A204.1 (cell line): ENCODE data around the gene PCBP4.

Experiments used
- FAIRE-seq: peaks from 2 replicates; lab custom pipeline; 2012; peaks lifted over from hg19 to GRCh38; lab: Jason Lieb, UNC

Gene PCBP4

GRCh38 chr3:51955175-51955892, 11.9 kb downstream of the PCBP4 start, which contains the start of gene GPR62:
TSS of gene GPR62 (plus strand) at chr3:51955381. CDS start at chr3:51955653, 272 bp downstream.
- no peak for FAIRE-seq

GRCh38 chr3:51954713-51955112, 12.5 kb downstream of the PCBP4 start:
- FAIRE-seq: no peak

DNA sequence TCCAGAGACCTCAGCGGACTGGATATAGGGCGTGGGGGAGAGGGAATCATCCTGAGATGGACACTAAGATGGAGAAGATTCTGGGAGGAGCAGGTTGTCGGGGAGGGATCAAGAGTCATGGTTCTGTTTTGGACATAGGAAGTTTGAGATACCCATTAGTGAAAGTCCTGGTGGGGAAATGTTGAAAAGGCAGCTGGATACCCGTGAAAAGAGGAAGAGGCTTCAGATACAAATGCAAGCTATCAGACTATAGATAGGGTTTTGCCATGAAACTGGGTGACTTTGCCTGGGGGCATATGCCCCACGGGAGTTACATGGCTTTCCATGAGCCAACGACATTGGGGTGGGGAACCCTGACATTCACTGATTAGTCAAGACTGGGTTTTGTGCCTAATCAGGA, 13.1 kb downstream of the PCBP4 start:
- FAIRE-seq: no peak

DNA sequence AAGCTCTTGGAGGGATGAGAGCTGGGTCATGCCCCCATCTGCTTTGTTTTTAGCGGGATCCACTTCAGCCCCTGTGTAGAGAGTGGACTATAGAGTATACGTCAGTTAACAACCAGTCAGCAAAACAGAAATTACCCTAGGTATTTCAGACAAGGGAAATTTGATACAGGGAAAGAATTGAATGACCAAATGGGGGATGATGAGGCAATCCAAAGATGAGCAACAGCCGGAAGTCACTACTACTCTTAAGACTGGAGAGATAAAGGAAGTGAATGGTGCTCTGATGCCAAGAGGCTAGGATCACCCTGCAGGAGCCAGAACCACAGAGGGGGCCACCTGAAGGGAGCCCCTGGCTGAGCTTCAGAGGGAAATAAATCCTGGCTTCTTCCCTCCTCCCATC, 13.8 kb downstream of the PCBP4 start:
- FAIRE-seq: no peak

DNA sequence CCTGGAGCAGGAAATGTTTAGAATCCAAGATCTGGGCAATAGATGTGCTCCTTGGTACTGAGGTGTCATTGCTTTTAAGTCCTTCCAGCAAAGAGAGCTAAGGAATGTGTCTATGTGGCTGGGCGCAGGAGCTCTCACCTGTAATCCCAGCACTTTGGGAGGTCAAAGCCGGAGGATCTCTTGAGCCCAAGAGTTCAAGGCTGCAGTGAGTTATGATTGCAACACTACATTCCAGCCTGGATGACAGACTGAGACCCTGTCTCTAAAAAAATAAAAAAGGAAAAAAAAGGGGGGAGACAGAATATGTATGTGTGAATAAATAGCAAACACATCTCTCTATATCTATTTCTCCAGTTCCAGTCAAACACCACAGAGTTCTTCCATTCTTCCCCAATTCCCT, 16.4 kb downstream of the PCBP4 start:
- no peak for FAIRE-seq

DNA sequence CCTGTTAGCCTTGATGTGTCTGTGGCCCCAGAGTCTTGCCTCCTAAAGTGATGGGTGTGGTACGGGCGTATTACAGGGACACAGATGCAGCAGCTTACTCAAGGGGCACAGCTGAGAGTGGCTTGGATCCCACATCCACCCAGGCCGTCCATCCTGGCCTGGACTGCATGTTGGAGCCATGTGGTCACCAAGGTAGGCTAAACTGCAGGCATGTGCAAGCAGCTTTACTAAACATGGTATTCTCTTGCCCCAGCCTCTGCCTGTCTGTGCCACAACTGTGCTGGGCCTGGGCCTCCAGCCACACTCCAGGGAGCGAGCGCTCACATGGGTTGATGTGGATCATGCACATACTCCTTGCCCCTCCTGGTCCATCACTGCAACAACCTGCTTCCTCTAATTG, 18.1 kb downstream of the PCBP4 start:
- no peak for FAIRE-seq

DNA sequence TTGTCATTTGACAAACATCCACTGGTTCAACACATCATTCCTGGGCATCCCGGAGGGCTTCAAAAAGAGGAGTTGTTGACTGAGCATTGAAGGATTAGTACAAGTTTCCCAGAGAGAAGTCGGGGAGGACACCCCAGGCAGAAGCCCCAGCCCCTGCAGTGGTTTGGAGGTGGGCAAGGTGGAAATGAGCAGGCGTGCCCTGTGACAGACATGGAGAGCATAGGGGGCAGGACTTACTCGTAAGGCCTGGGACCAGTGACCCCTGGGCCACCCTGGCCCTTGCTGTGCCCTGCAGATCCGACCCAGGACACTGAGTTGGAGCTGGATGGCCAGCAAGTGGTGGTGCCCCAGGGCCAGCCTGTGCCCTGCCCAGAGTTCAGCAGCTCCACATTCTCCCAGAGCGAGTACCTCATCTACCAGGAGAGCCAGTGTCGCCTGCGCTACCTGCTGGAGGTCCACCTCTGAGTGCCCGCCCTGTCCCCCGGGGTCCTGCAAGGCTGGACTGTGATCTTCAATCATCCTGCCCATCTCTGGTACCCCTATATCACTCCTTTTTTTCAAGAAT, 19.2 kb downstream of the PCBP4 start:
- FAIRE-seq: no peak

GRCh38 chr3:51947215-51947900, 19.9 kb downstream of the PCBP4 start:
- no peak for FAIRE-seq

GRCh38 chr3:51946796-51947195, 20.5 kb downstream of the PCBP4 start:
- no peak for FAIRE-seq

DNA sequence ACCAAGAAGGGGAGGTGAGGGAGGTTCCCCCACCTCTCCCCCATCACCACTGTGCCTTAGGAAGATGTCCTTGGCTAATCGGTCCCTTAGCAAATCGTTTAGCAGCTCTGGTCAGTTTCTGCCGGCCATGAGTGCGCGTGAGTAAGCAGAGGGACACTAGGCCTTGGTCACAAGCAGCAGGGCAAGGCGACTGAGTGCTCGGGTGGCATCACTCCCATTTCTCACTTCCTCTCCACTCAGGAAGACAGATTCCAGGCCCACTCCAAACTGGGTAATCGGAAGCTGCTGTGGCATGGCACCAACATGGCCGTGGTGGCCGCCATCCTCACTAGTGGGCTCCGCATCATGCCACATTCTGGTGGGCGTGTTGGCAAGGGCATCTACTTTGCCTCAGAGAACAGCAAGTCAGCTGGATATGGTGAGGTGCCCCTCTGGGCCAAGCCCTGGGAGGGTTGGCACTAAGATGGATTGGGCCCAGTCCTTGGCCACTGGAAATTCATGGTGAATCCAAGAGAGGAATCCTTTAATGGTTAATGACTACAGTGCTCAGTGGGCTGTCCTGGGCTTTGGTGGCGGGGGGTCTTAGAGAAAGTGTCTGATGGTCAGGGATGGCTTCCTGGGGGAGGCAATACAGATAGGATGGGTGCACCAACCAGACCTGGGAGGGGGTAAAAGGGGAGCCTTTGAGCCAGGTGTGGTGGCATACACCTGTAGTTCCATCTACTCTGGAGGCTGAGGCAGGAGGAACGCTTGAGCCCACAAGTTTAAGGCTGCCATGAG, 21.1 kb downstream of the PCBP4 start:
- no peak for FAIRE-seq

DNA sequence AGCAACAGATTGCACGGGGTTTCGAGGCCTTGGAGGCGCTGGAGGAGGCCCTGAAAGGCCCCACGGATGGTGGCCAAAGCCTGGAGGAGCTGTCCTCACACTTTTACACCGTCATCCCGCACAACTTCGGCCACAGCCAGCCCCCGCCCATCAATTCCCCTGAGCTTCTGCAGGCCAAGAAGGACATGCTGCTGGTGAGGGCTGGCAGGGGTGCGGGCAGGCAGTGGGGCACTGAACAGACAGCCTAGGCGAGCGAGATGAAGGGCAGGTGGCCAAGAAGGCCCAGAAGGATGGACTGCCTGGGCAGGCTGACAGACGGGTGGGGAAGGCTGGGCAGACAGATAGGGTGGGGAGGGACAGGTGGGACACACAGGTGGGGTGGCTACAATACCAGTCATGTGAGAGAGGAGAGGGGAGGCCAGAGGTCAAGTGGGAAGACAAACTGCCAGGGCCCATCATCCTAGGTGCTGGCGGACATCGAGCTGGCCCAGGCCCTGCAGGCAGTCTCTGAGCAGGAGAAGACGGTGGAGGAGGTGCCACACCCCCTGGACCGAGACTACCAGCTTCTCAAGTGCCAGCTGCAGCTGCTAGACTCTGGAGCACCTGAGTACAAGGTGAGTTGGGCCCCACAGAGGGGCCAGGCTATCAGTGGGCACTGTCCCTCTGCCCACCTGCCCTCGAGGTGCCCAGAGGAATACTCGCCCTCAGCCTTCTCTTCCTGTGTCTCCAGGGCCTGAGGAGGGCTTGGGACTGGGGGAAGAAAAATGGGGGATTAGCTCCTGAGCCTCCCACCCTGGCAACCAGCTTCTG, 22.0 kb downstream of the PCBP4 start:
- no peak for FAIRE-seq

DNA sequence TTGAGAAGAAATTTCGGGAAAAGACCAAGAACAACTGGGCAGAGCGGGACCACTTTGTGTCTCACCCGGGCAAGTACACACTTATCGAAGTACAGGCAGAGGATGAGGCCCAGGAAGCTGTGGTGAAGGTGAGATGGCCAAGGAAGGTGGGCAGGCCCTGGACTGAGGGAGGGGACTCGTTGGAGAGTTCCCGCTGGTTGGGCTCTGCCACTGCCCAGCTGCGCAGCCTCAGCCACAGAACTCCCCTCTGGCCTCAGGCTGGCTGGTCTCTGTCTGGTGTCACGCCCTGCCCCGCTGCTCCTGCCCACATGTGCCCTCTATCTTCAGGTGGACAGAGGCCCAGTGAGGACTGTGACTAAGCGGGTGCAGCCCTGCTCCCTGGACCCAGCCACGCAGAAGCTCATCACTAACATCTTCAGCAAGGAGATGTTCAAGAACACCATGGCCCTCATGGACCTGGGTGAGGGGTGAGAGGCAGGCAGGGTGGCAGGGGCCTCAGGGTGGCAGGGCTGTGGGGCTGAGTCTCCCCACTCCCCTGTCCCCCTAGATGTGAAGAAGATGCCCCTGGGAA, 22.7 kb downstream of the PCBP4 start:
- no peak for FAIRE-seq

DNA sequence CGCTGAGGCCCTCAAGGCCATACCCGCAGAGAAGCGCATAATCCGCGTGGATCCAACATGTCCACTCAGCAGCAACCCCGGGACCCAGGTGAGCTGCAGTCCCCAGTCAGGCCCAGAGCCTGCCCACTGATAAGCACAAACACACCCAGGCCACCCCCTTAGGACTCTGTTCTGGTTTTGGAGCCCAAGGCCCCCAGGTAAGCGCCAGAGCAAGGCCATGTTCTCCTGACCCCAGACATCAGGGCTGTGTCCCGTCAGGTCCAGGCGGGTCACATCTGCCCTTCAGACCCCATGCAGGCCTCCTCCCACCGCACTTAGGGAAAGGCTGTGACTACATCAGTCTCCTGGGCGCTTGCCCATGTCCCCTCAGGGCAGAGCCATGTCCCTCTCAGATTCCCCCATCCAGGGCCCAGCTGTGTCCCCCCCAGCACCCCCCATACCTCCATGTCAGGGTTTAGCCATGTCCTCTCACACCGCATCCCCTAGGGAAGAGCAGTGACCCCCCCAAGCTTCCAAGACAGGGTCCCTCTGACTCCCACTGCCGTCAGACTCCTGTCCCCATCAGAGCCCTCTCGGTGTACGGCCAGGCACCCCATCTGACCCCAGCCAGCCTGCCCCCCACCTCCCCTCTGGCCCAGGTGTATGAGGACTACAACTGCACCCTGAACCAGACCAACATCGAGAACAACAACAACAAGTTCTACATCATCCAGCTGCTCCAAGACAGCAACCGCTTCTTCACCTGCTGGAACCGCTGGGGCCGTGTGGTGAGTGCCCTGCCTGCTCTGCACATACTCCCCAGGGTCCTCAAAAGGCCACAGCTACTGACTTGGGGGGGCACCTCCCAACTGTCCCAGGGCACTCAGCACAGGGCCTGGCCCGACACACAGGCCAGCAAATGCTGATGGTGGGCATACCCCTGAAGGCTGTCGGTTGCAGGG, 23.5 kb downstream of the PCBP4 start:
- no peak for FAIRE-seq

- no peak for FAIRE-seq
Observed at GRCh38 chr3:51942603-51943450, 24.4 kb downstream of the PCBP4 start.

- peak; percentile 99 for FAIRE-seq
Observed at GRCh38 chr3:51941798-51942602, 25.3 kb downstream of the PCBP4 start, which contains the start of the genes PARP3 and RRP9. TSS of gene PARP3 (plus strand) at chr3:51942363. CDS start at chr3:51943356, 993 bp downstream. TSS of gene RRP9 (minus strand) at chr3:51941904. CDS start at chr3:51941867, 37 bp downstream.

DNA sequence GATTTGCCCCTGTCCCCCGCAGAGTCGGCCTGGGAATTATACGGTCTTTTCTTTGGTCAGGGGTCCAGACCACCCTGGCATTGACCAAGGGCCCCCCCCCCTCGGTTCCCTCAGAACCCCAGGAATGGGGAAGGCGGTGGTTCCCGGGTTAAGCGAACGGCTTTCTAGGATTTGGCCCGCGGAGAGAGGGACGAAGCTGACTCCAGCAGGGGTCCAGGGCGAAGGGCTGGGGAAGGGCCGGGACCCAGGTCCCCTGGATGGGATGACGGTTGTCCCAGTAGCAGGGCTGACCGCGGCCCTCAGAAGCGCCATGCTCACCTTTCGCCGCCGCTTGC, 25.8 kb downstream of the PCBP4 start:
- FAIRE-seq: no peak

DNA sequence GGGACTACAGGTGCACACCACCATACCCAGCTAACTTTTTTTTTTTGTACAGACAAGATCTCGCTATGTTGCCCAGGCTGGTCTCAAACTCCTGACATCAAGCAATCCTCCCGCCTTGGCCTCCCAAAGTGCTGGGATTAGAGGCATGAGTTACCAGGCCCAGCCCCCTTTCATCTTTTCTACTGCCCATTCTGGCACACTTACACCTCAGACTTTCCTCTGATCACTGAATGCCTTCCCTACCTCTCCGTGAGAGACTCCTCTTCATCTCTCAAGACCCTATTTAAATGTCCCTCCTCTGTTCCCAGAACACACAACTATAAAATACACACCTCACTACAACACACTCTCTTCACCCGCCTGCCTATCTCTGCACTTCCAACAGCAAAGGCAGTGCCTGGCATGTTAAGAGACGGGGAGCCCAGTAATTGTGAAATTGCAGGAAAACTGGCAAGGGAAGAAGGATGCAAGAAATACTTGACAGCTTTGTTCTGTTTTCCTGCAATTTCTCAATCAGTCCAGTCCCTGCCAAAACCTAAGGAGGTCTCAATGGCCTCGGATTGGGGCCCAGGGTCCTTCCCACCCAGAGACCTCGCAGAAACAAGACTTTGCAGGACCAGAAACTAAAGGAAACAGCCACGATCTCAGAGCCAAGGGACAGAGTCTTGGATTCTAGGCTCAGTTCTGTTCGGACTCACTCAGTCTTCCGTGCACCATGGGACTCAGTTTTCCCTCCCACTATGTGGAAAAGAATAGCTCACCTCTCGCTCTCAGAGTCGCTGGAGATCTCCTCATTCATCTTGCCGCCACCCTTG, 26.4 kb downstream of the PCBP4 start:
- FAIRE-seq: no peak
